OCI-LY3 (cell line): ENCODE data around the gene NALF2.
A peak's percentile ranks its signal among the peaks of the same experiment; 100 is the strongest.

ENCODE experiments used
- H2AFZ ChIP-seq: fragments of 200-600, 300-600 bp; shearing (Covaris generic); 2 replicates; pipeline ENCODE4 v1.6.0; 2014; ENCODE audit warnings: antibody characterized with exemption, low read depth, low read length
- H3K27ac ChIP-seq: fragments of 200-600, 300-600 bp; sonication (generic); 2 replicates; pipeline ENCODE4 v1.5.1; 2014; ENCODE audit warnings: mild to moderate bottlenecking, low read length, moderate library complexity, mixed read lengths
- H3K27me3 ChIP-seq: fragments of 200-600, 300-600 bp; sonication (generic); 2 replicates; pipeline ENCODE4 v1.6.1; 2014; ENCODE audit warnings: low read depth, low read length, mixed read lengths
- H3K36me3 ChIP-seq: fragments of 200-600, 300-600 bp; sonication (generic); replicated peaks from 2 replicates; pipeline ENCODE3; 2014; ENCODE audit warnings: low read depth, low read length, mixed read lengths
- H3K4me1 ChIP-seq: fragments of 300-600, 200-600 bp; sonication (generic); 2 replicates; pipeline ENCODE4 v1.6.1; 2014; ENCODE audit warnings: low read length, mixed read lengths
- H3K4me2 ChIP-seq: fragments of 200-600, 300-600 bp; sonication (generic); 2 replicates; pipeline ENCODE4 v1.6.1; 2014; ENCODE audit warnings: low read length, mixed read lengths
- H3K4me3 ChIP-seq: fragments of 300-600, 200-600 bp; sonication (generic); 2 replicates; pipeline ENCODE4 v1.5.1; 2014; ENCODE audit warnings: antibody characterized with exemption, mild to moderate bottlenecking, low read length, moderate library complexity
- H3K79me2 ChIP-seq: fragments of 300-600, 200-600 bp; shearing (Covaris generic); 2 replicates; pipeline ENCODE4 v1.6.1; 2014; ENCODE audit warnings: mild to moderate bottlenecking, low read length, mixed read lengths
- H3K9ac ChIP-seq: fragments of 300-600, 200-600 bp; shearing (Covaris generic); 2 replicates; pipeline ENCODE4 v1.6.0; 2014; ENCODE audit warnings: mild to moderate bottlenecking, low read length, moderate library complexity
- H3K9me3 ChIP-seq: fragments of 200-600, 300-600 bp; shearing (Covaris generic); 2 replicates; pipeline ENCODE4 v1.6.1; 2014; ENCODE audit warnings: low read length, mixed read lengths; ENCODE audit not compliant: insufficient read depth
- H4K20me1 ChIP-seq: fragments of 200-600, 300-600 bp; sonication (generic); 2 replicates; pipeline ENCODE4 v1.6.1; 2016; ENCODE audit warnings: low read length, mixed read lengths; ENCODE audit not compliant: insufficient read depth
- EZH2phosphoT487 ChIP-seq: fragments of 200-600 bp; shearing (Covaris generic); IDR thresholded peaks from 2 replicates; pipeline ENCODE4 v1.6.1; 2018; ENCODE audit warnings: antibody characterized with exemption, mixed run types, low read depth
- TF ChIP-seq, protein P1 (sequence below): fragments of 200-600, 300-600 bp; sonication (generic); IDR thresholded peaks from 2 replicates; pipeline ENCODE4 v1.5.1; 2014; ENCODE audit warnings: antibody characterized with exemption, low read length, low read depth

Gene NALF2

GRCh38 chrX:69530306-69530705 lies 26.2 kb downstream of the NALF2 start:
- Histone ChIP-seq H3K27ac (no peak overlapping the region), H3K36me3 (no peaks in the 10 kb centered on the region), H3K27me3 (no peaks in the 10 kb centered on the region), H3K4me3 (no peak overlapping the region), H4K20me1 (no peaks in the 10 kb centered on the region), H3K9me3 (no peaks in the 10 kb centered on the region), H3K79me2 (no peaks in the 10 kb centered on the region), H3K4me1 (no peaks in the 10 kb centered on the region), H3K4me2 (no peak overlapping the region), H2AFZ (no peak overlapping the region), H3K9ac (no peak overlapping the region)
- TF ChIP-seq, protein P1, sequence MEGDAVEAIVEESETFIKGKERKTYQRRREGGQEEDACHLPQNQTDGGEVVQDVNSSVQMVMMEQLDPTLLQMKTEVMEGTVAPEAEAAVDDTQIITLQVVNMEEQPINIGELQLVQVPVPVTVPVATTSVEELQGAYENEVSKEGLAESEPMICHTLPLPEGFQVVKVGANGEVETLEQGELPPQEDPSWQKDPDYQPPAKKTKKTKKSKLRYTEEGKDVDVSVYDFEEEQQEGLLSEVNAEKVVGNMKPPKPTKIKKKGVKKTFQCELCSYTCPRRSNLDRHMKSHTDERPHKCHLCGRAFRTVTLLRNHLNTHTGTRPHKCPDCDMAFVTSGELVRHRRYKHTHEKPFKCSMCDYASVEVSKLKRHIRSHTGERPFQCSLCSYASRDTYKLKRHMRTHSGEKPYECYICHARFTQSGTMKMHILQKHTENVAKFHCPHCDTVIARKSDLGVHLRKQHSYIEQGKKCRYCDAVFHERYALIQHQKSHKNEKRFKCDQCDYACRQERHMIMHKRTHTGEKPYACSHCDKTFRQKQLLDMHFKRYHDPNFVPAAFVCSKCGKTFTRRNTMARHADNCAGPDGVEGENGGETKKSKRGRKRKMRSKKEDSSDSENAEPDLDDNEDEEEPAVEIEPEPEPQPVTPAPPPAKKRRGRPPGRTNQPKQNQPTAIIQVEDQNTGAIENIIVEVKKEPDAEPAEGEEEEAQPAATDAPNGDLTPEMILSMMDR = no peak
- TF ChIP-seq EZH2phosphoT487 = no peak

DNA sequence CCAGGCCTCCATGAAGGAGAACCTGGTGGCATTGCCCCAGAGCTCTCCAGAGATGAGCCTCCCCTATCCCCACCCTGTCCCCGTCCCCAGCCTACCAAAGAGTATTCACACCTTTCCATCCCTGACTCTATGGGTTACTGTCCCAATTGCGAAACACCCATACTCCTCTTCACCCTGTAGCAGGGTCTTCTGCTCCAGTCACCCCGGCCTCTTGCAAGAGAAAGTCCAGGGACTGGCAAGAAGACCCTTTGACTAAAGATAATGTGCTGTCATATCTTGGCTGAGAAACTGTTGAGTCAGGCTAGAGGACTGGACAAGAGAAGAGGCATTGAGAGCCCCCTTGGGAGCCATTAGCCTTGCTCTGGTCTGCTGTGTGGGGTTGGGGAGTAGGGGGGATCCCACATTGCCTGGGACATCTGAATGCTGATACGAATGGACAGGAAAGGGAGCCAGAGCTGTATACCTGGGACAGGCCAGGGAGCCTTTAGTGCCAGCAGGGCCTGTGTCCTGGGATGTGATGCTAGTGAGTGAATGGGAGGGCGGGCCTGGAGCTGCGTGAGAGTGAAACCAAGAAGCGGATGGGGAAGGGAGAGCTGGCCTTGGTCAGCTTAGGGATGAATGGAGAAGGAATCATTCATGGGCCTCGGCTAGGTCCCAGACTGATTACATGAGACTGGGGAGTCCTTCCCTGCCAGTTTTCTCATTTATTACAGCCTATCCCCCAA lies 27.1 kb downstream of the NALF2 start:
- Histone ChIP-seq H3K36me3 (no peaks in the 10 kb centered on the region), H3K9me3 (no peaks in the 10 kb centered on the region), H2AFZ (no peak overlapping the region), H3K4me1 (no peaks in the 10 kb centered on the region), H4K20me1 (no peaks in the 10 kb centered on the region), H3K9ac (no peak overlapping the region), H3K79me2 (no peaks in the 10 kb centered on the region), H3K4me3 (no peak overlapping the region), H3K27ac (no peak overlapping the region), H3K27me3 (no peaks in the 10 kb centered on the region), H3K4me2 (no peak overlapping the region)
- TF ChIP-seq, protein P1 = no peak
- TF ChIP-seq EZH2phosphoT487 = no peak

- Histone ChIP-seq H3K27ac (no peak overlapping the region), H3K4me1 (no peaks in the 10 kb centered on the region), H4K20me1 (no peaks in the 10 kb centered on the region), H3K9me3 (no peaks in the 10 kb centered on the region), H2AFZ (no peak overlapping the region), H3K27me3 (no peaks in the 10 kb centered on the region), H3K36me3 (no peaks in the 10 kb centered on the region), H3K9ac (no peak overlapping the region), H3K79me2 (no peaks in the 10 kb centered on the region), H3K4me2 (no peak overlapping the region), H3K4me3 (no peak overlapping the region)
- TF ChIP-seq EZH2phosphoT487 = no peak
- TF ChIP-seq, protein P1 = no peak
These were observed 31.5 kb downstream of the NALF2 start for GRCh38 chrX:69535661-69536060.

DNA sequence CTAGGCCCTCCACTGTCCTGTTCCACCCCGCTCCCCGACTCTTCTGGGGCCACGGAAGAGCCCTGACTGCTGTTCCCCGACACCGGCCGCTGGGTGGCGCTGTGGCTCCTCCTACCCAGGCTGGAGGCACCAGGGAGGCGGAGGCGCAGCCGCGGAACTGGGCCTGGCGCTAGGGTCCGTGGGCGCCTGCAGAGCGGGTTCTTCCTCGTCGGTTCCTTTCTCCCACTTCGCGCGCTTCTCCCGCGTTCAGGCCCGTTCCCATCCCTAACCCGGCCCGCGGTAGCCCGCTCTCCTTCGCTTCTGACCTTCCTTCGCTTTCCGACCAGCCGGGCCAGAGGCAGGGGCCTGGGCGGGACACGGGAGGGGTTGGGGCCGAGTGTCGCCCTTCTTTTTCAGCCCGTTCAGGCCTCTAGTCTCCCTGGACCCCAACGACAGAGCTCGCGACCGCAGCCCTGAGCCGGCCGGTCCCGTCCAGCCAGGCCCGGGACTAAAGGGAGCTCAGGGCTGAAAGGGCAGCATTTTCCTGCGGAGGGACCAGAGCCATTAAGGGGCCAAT lies 34.3 kb downstream of the NALF2 start:
- no peak overlapping the region for H3K9ac ChIP-seq

More for the DNA sequence above, 34.3 kb downstream of the NALF2 start:
- H3K27ac ChIP-seq = no peak overlapping the region
- TF ChIP-seq, protein P1 = peak; percentile 21; the same call in 1 of the 2 replicates
- no peak for TF ChIP-seq EZH2phosphoT487
- H3K36me3 ChIP-seq = no peaks in the 10 kb centered on the region
- no peaks in the 10 kb centered on the region for H4K20me1 ChIP-seq
- H3K27me3 ChIP-seq = no peaks in the 10 kb centered on the region
- H2AFZ ChIP-seq = no peak overlapping the region
- H3K9me3 ChIP-seq = no peaks in the 10 kb centered on the region
- H3K4me2 ChIP-seq = no peak overlapping the region
- H3K79me2 ChIP-seq = no peaks in the 10 kb centered on the region
- no peaks in the 10 kb centered on the region for H3K4me1 ChIP-seq
- H3K4me3 ChIP-seq = no peak overlapping the region
